ENCODE measurements around the gene SLC26A6. TPM values are rescaled to one million over a fixed set of nuclear protein-coding genes. Genes with fewer than 3 reads are reported as not detected.
A peak's percentile ranks its signal among the peaks of the same experiment; 100 is the strongest.

Gene SLC26A6
- total RNA-seq, 1 experiment from 2014 or later: 55.1 TPM

- ATAC-seq: peak; percentile 64
- Histone ChIP-seq H3K9ac (ENCODE audit: low read length) (no peak overlapping the region), H4K20me1 (ENCODE audit: insufficient read depth) (no peaks in the 10 kb centered on the region), H2AFZ (ENCODE audit: low read depth, low read length, poor library complexity, severe bottlenecking) (no peak overlapping the region), H3K27me3 (ENCODE audit: insufficient read depth, low read length) (no peaks in the 10 kb centered on the region), H3K9me2 (ENCODE audit: insufficient read depth) (no peaks in the 10 kb centered on the region), H3K4me2 (ENCODE audit: low read length) (peak overlapping the region; percentile 65), H3K36me3 (ENCODE audit: control insufficient read depth in 1 of 2, insufficient read depth in 2 of 2, low read length in 2 of 2) (peaks cover 5 to 28% of the 10 kb centered on the region in 2 experiments), H3K27ac (ENCODE audit: low read depth, low read length) (peak overlapping the region; percentile 31), H3K9me3 (ENCODE audit: control insufficient read depth in 1 of 2, insufficient read depth in 1 of 2, low read depth in 1 of 2, low read length in 2 of 2) (no peaks in the 10 kb centered on the region), H3K4me1 (ENCODE audit: control insufficient read depth in 1 of 2, insufficient read depth in 2 of 2, low read length in 2 of 2) (peaks cover 11 to 21% of the 10 kb centered on the region in 2 experiments), H3K79me2 (ENCODE audit: insufficient read depth, low read length) (no peaks in the 10 kb centered on the region), H3K4me3 (replicated peaks in 1 of 2; ENCODE audit: low read depth in 1 of 2, low read length in 2 of 2) (no peak overlapping the region; a peak in 1 of 4 replicates)
- intact Hi-C loops (cut with micrococcal nuclease): no loop called here
- no peak for DNase-seq (ENCODE audit: low read depth, low spot score)
- ChIA-PET CTCF (no interaction called here), POLR2A (no interaction called here), RAD21 (ENCODE audit: low non-redundant PET in 1 of 2, low total read pairs in 2 of 2, uncharacterized antibody in 2 of 2, unreplicated experiment in 2 of 2) (no interaction called here)
- no peak for TF ChIP-seq ATF3 (IDR thresholded peaks at IDR 0.05)
- no peak for TF ChIP-seq EGR1 (IDR thresholded peaks at IDR 0.05; ENCODE audit: low read depth)
- no peak for TF ChIP-seq SP1 (IDR thresholded peaks at IDR 0.05; ENCODE audit: low read depth)
- peak; percentile 14; the same call in 1 of the 2 replicates for TF ChIP-seq FOSL1 (IDR thresholded peaks at IDR 0.05; ENCODE audit: low read depth)
- 0 out of 2 replicates have a peak, but pooled peaks have one; percentile 23 for TF ChIP-seq POLR2AphosphoS5 (IDR thresholded peaks at IDR 0.05; ENCODE audit: low read depth, low read length)
- no peak for TF ChIP-seq ZFX (IDR thresholded peaks at IDR 0.05)
- no peak for TF ChIP-seq RAD21 (IDR thresholded peaks at IDR 0.05; ENCODE audit: low read depth)
- TF ChIP-seq ZBTB33 (IDR thresholded peaks at IDR 0.05; ENCODE audit: extremely low read depth, insufficient replicate concordance, low read length): no peak
- TF ChIP-seq TCF7L2 (IDR thresholded peaks at IDR 0.05; ENCODE audit: borderline replicate concordance, extremely low read depth, insufficient read depth, insufficient read length): no peak
- no TSS peak for BruUV-seq (replicated peaks)
These were observed 39.6 kb downstream of the SLC26A6 start for GRCh38 chr3:48595526-48596121.
